Panc1 (cell line): ENCODE data around the gene CYP4F22. TPM values are rescaled to one million over a fixed set of nuclear protein-coding genes. Genes with fewer than 3 reads are reported as not detected.

ENCODE experiments used
- ATAC-seq: fragments of 200-7000 bp; cut with Tn5 transposase; 2 replicates; pipeline ENCODE4 v1.9.1; 2020; ENCODE audit warnings: mild to moderate bottlenecking, moderate library complexity
- BruUV-seq: library from RNA; stranded (reverse); fragments of 400-500 nt; replicated peaks from 2 replicates; lab custom pipeline; 2021; lab: Mats Ljungman, UMichigan
- CTCF ChIA-PET: fragments of 300-600 bp; sonication (Branson Sonifier 250); formaldehyde crosslinking; loops from one replicate; lab custom pipeline; 2022; ENCODE audit warnings: antibody characterized with exemption; lab: Charles Lee
- POLR2A ChIA-PET: fragments of 300-600 bp; sonication (Branson Sonifier 250); formaldehyde crosslinking; loops from one replicate; lab custom pipeline; 2022; ENCODE audit warnings: antibody characterized with exemption; lab: Charles Lee
- DNase-seq: peaks from one replicate; pipeline ENCODE4 v3.0.0-alpha.2; 2010; ENCODE audit warnings: low read depth, low spot score
- H3K27ac ChIP-seq: 2 replicates; pipeline ENCODE4 v1.5.1; 2011; ENCODE audit warnings: mild to moderate bottlenecking, low read length, inconsistent platforms
- H3K27me3 ChIP-seq: fragments of 200-500 bp; sonication (Bioruptor generic); 2 replicates; pipeline ENCODE4 v1.6.0; 2014; ENCODE audit warnings: low read length, inconsistent platforms; ENCODE audit not compliant: control insufficient read depth, insufficient read depth
- H3K36me3 ChIP-seq: fragments of 200-500 bp; sonication (Bioruptor generic); 2 replicates; pipeline ENCODE4 v1.5.1; 2014; ENCODE audit warnings: inconsistent platforms, mild to moderate bottlenecking, low read length, moderate library complexity; ENCODE audit not compliant: control insufficient read depth, insufficient read depth
- H3K4me1 ChIP-seq: 2 replicates; pipeline ENCODE4 v1.5.1; 2011; ENCODE audit warnings: inconsistent platforms, mild to moderate bottlenecking, low read length, moderate library complexity; ENCODE audit not compliant: control insufficient read depth, insufficient read depth
- H3K4me3 ChIP-seq, 2 experiments: 2 replicates each; pipeline ENCODE4 v1.5.1; 2011 to 2012; ENCODE audit warnings: low read depth in 2 of 2, low read length in 2 of 2, mild to moderate bottlenecking in 2 of 2, inconsistent platforms in 1 of 2, moderate library complexity in 1 of 2
- H3K9me3 ChIP-seq: fragments of 200-500 bp; sonication (Bioruptor generic); 2 replicates; pipeline ENCODE4 v1.5.1; 2014; ENCODE audit warnings: low read depth, mild to moderate bottlenecking, inconsistent platforms, low read length, moderate library complexity; ENCODE audit not compliant: control insufficient read depth, insufficient read depth
- POLR2AphosphoS5 ChIP-seq: IDR thresholded peaks from 2 replicates; pipeline ENCODE4 v1.6.1; 2012; ENCODE audit warnings: mild to moderate bottlenecking, low read depth, low read length, moderate library complexity
- SIN3A ChIP-seq: IDR thresholded peaks from 2 replicates; pipeline ENCODE4 v1.6.1; 2012; ENCODE audit warnings: low read depth, mild to moderate bottlenecking, low read length, moderate library complexity, borderline replicate concordance; ENCODE audit not compliant: insufficient read depth
- TCF7L2 ChIP-seq: IDR thresholded peaks from 2 replicates; pipeline ENCODE4 v1.6.1; 2011; ENCODE audit warnings: mild to moderate bottlenecking, low read depth, low read length, inconsistent platforms
- in situ Hi-C: cut with HindIII; loops from 2 replicates; pipeline ENCODE4 v1.10.0; 2016; ENCODE audit warnings: low sequenced_read_pairs, low pct_unique_long_range_greater_than_20kb
- intact Hi-C: fragments of 100-400 bp; cut with micrococcal nuclease; formaldehyde crosslinking; loops from one replicate; pipeline ENCODE4 v1.10.0; 2022; ENCODE audit not compliant: unreplicated experiment
- total RNA-seq: library from RNA; stranded (reverse); gene quantifications from one replicate; pipeline ENCODE4 v1.2.1, GENCODE V29; 2021; ENCODE audit not compliant: unreplicated experiment
- TF ChIP-seq, protein P1 (sequence below): fragments of 450-650 bp; IDR thresholded peaks from 2 replicates; pipeline ENCODE4 v1.5.1; 2017; ENCODE audit warnings: mild to moderate bottlenecking
- TF ChIP-seq, protein P2 (sequence below), 2 experiments: IDR thresholded peaks; 2 replicates each; pipeline ENCODE4 v1.6.1; 2011 to 2012; ENCODE audit warnings: low read depth in 2 of 2, control low read depth in 1 of 2, low read length in 1 of 2, mild to moderate bottlenecking in 1 of 2, moderate library complexity in 1 of 2; ENCODE audit not compliant: insufficient read depth in 1 of 2

Gene CYP4F22
- total RNA-seq, 1 experiment from 2014 or later, result 0.21 TPM

DNA sequence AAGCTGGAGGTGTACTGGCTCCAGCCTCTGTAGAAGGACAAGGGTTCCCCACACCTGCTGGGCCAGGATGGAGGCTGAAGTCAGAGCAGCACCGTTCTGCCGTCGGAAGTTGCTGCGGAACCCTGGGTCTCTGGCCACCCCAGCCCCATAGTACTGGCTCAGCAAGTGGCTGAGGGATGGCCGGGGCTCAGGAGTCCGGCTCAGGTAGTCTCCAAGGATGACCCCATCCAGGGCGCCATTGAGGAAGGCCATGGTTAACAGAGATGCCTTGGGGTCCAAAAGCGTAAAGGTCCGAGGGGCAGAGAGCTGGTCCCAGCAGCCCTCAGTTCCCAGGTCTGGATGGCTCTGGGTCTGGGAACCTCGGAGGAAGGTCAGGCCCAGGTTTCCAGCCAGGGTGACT is 32.7 kb upstream of the CYP4F22 start:
- Histone ChIP-seq H3K27ac (no peak overlapping the region), H3K4me3 (no peak overlapping the region), H3K36me3 (no peaks in the 10 kb centered on the region), H3K9me3 (no peaks in the 10 kb centered on the region), H3K27me3 (no peaks in the 10 kb centered on the region), H3K4me1 (no peaks in the 10 kb centered on the region)
- ChIA-PET CTCF (no interaction called here), POLR2A (no interaction called here)
- in situ Hi-C loops, result no loop called here
- intact Hi-C loops, result loop anchor here (10.0 kb wide), 1 partner anchor 79 kb away; no protein-coding TSS in a partner anchor
- BruUV-seq, result no TSS peak
- TF ChIP-seq, protein P1, sequence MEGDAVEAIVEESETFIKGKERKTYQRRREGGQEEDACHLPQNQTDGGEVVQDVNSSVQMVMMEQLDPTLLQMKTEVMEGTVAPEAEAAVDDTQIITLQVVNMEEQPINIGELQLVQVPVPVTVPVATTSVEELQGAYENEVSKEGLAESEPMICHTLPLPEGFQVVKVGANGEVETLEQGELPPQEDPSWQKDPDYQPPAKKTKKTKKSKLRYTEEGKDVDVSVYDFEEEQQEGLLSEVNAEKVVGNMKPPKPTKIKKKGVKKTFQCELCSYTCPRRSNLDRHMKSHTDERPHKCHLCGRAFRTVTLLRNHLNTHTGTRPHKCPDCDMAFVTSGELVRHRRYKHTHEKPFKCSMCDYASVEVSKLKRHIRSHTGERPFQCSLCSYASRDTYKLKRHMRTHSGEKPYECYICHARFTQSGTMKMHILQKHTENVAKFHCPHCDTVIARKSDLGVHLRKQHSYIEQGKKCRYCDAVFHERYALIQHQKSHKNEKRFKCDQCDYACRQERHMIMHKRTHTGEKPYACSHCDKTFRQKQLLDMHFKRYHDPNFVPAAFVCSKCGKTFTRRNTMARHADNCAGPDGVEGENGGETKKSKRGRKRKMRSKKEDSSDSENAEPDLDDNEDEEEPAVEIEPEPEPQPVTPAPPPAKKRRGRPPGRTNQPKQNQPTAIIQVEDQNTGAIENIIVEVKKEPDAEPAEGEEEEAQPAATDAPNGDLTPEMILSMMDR, result no peak
- TF ChIP-seq POLR2AphosphoS5, result no peak
- TF ChIP-seq, protein P2, sequence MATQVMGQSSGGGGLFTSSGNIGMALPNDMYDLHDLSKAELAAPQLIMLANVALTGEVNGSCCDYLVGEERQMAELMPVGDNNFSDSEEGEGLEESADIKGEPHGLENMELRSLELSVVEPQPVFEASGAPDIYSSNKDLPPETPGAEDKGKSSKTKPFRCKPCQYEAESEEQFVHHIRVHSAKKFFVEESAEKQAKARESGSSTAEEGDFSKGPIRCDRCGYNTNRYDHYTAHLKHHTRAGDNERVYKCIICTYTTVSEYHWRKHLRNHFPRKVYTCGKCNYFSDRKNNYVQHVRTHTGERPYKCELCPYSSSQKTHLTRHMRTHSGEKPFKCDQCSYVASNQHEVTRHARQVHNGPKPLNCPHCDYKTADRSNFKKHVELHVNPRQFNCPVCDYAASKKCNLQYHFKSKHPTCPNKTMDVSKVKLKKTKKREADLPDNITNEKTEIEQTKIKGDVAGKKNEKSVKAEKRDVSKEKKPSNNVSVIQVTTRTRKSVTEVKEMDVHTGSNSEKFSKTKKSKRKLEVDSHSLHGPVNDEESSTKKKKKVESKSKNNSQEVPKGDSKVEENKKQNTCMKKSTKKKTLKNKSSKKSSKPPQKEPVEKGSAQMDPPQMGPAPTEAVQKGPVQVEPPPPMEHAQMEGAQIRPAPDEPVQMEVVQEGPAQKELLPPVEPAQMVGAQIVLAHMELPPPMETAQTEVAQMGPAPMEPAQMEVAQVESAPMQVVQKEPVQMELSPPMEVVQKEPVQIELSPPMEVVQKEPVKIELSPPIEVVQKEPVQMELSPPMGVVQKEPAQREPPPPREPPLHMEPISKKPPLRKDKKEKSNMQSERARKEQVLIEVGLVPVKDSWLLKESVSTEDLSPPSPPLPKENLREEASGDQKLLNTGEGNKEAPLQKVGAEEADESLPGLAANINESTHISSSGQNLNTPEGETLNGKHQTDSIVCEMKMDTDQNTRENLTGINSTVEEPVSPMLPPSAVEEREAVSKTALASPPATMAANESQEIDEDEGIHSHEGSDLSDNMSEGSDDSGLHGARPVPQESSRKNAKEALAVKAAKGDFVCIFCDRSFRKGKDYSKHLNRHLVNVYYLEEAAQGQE (IDR thresholded peaks at IDR 0.05; ENCODE audit: insufficient read depth in 1 of 2, low read depth in 2 of 2, low read length in 1 of 2), result no peak
- no peak for TF ChIP-seq SIN3A
- TF ChIP-seq TCF7L2, result no peak
- ATAC-seq, result no peak
- no peak for DNase-seq

DNA sequence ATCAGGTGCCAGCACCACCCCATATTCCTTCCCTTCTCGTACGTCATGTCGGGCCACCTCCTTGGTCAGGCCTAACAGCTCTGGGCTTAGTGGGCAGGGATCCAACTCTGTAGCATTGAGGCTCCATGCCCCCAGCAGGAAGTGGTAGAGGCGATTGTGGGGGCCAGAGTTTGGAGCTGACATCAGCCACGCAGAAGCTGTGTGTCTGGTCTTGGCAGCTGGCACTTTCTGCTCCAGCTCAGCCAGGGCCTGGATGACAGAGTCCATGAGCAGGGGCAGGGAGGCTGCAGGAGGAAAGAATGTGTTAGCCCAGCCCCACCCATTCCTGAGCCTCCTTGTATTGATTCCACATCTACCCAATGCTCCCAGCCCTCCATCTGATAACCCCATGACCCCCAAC is 32.0 kb upstream of the CYP4F22 start:
- TF ChIP-seq SIN3A, result no peak
- TF ChIP-seq, protein P2 (IDR thresholded peaks at IDR 0.05; ENCODE audit: insufficient read depth in 1 of 2, low read depth in 2 of 2, low read length in 1 of 2), result no peak
- TF ChIP-seq TCF7L2, result no peak
- TF ChIP-seq POLR2AphosphoS5, result no peak
- TF ChIP-seq, protein P1, result no peak
- intact Hi-C loops, result loop anchor here (10.0 kb wide), 1 partner anchor 78 kb away; no protein-coding TSS in a partner anchor
- Histone ChIP-seq H3K27me3 (no peaks in the 10 kb centered on the region), H3K27ac (no peak overlapping the region), H3K4me3 (no peak overlapping the region), H3K9me3 (no peaks in the 10 kb centered on the region), H3K4me1 (no peaks in the 10 kb centered on the region), H3K36me3 (no peaks in the 10 kb centered on the region)
- BruUV-seq, result no TSS peak
- ATAC-seq, result no peak
- in situ Hi-C loops, result no loop called here
- DNase-seq, result no peak
- CTCF ChIA-PET, result no interaction called here
- POLR2A ChIA-PET, result no interaction called here
